Activated CD4-positive, alpha-beta T cell treated with anti-CD3 and anti-CD28 coated beads, Interleukin-2, amount 10 ng/mL, durations not matched to agents 7 days and 5 days (primary cell): ENCODE results near the gene PLK1. TPM values are rescaled to one million over a fixed set of nuclear protein-coding genes. Genes with fewer than 3 reads are reported as not detected.

Experiments
- CTCF ChIA-PET: fragments of 350-600 bp; sonication (Branson Sonifier 250); formaldehyde crosslinking; loops from one replicate; lab custom pipeline; 2021; ENCODE audit warnings: antibody characterized with exemption; lab: Charles Lee
- POLR2A ChIA-PET: fragments of 350-600 bp; sonication (Branson Sonifier 250); formaldehyde crosslinking; loops from one replicate; lab custom pipeline; 2021; ENCODE audit warnings: antibody characterized with exemption; lab: Charles Lee
- DNase-seq: peaks from one replicate; pipeline ENCODE4 v3.0.0-alpha.2; 2020
- H3K27ac Mint-ChIP-seq: one replicate; pipeline ENCODE4 v1.8.0; 2021; ENCODE audit warnings: mild to moderate bottlenecking, moderate library complexity, mixed read lengths
- H3K27me3 Mint-ChIP-seq: one replicate; pipeline ENCODE4 v1.8.0; 2021; ENCODE audit warnings: mixed read lengths
- H3K36me3 Mint-ChIP-seq: one replicate; pipeline ENCODE4 v1.8.0; 2021; ENCODE audit warnings: low read depth, mixed read lengths
- H3K4me1 Mint-ChIP-seq: one replicate; pipeline ENCODE4 v1.8.0; 2021; ENCODE audit warnings: mixed read lengths
- H3K4me3 Mint-ChIP-seq: one replicate; pipeline ENCODE4 v1.8.0; 2021; ENCODE audit warnings: mild to moderate bottlenecking, moderate library complexity, mixed read lengths
- H3K9me3 Mint-ChIP-seq: one replicate; pipeline ENCODE4 v1.8.0; 2021; ENCODE audit warnings: mixed read lengths
- total RNA-seq, 2 experiments: library from RNA; stranded (reverse); gene quantifications; one replicate each; pipeline ENCODE4 v1.2.3, GENCODE V29; 2021

PLK1 gene
- total RNA-seq, 2 experiments from 2014 or later = 121 to 134 TPM

DNA sequence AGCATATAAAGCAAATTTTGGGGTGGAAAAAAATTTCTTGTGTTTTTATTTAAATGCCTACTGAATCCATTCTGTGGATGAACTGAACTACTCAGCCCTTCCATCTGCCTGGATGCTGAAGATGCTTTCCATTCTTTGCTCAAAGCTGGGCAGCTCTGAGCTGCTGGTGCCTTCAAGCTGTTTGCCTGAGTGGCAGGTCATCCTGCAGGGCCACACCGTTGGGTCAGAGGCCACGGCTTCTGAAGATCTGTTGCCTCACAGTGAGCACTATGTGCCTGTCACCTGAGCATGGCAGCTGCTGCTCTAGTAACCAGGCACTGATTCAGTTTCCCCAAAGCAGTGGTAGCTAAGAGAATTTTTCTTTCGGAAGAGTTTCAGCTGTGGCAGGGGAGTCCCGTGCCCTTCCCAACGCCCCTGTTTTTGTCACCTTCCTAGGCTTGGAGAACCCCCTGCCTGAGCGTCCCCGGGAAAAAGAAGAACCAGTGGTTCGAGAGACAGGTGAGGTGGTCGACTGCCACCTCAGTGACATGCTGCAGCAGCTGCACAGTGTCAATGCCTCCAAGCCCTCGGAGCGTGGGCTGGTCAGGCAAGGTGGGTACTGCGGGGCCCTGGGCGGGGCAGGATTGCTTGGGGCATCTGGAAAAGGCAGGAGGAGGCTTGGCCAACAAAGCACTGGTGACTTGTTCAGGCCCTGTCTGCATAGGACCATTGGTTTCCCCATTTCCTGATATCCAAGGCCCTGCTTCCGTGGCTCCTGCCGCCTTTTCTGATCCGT is 8.5 kb downstream of the PLK1 start:
- CTCF ChIA-PET = interaction anchor here (0.5 to 0.6 kb wide), 2 partner anchors 43 to 115 kb away, joined by 3 to 5 read pairs; no protein-coding TSS in a partner anchor

DNA sequence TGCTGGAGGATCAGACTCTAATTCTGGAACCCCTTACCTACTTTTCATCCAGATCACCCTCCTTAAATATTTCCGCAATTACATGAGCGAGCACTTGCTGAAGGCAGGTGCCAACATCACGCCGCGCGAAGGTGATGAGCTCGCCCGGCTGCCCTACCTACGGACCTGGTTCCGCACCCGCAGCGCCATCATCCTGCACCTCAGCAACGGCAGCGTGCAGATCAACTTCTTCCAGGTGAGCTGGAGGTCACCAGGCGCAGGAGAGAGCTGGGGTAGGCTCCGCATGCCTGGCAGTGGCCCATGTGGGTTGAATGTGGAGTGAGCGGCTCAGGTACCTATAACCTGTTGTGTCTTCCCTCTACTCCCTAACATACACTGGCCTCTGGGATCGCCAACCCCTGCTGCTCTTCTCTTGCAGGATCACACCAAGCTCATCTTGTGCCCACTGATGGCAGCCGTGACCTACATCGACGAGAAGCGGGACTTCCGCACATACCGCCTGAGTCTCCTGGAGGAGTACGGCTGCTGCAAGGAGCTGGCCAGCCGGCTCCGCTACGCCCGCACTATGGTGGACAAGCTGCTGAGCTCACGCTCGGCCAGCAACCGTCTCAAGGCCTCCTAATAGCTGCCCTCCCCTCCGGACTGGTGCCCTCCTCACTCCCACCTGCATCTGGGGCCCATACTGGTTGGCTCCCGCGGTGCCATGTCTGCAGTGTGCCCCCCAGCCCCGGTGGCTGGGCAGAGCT is 10.9 kb downstream of the PLK1 start:
- H3K36me3 Mint-ChIP-seq = peaks cover 52% of the 10 kb centered on the region
- no peak overlapping the region for H3K4me3 Mint-ChIP-seq
- no peaks in the 10 kb centered on the region for H3K27me3 Mint-ChIP-seq
- DNase-seq = no peak
- peaks cover 5% of the 10 kb centered on the region for H3K4me1 Mint-ChIP-seq
- no peak overlapping the region for H3K27ac Mint-ChIP-seq
- CTCF ChIA-PET = interaction anchor here (0.6 to 1.0 kb wide), 2 partner anchors 10 to 11 kb away, joined by 3 to 4 read pairs; no protein-coding TSS in a partner anchor
- no peaks in the 10 kb centered on the region for H3K9me3 Mint-ChIP-seq
- POLR2A ChIA-PET = no interaction called here

More for the DNA sequence above, 8.5 kb downstream of the PLK1 start:
- no peaks in the 10 kb centered on the region for H3K27me3 Mint-ChIP-seq
- H3K9me3 Mint-ChIP-seq = no peaks in the 10 kb centered on the region
- DNase-seq = no peak
- peaks cover 68% of the 10 kb centered on the region for H3K36me3 Mint-ChIP-seq
- no peak overlapping the region for H3K4me3 Mint-ChIP-seq
- H3K27ac Mint-ChIP-seq = no peak overlapping the region
- H3K4me1 Mint-ChIP-seq = peaks cover 13% of the 10 kb centered on the region
- POLR2A ChIA-PET = no interaction called here

DNA sequence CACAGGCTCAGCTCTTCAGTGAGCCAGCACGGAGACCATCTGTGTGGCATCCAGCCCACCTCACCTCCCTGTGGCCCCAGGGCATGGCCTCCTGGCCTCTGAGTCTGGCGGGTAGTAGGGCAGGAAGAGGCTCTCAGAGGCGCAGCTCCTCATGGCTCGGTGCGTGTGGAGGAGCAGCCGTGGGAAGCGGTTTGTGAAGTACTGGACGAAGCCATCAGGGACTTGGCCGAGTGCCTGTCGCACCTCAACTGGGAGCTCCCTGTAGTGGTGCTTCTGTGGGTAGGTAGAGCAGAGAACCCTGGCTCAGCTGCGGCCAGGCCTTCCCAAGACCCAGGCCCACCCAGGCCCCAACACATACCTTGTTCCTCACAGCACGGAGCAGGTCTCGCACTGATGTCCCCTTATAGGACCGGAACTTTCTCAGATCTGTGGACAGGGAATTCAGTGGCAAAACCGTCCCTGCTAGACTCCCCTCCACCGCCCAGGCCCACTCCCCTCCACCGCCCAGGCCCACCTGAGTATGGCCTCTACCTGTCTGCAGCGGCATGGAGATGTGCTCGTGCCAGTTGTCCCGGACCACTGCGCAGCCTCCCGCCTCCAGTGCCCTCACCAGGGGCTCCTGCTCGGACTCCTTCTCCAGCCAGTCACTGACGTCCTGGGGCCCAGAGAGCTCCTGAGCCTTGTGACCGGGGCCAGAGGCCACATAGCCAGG is 12.2 kb downstream of the PLK1 start:
- Mint-ChIP-seq H3K4me3 (no peak overlapping the region), H3K9me3 (no peaks in the 10 kb centered on the region), H3K27me3 (no peaks in the 10 kb centered on the region), H3K36me3 (peaks cover 45% of the 10 kb centered on the region), H3K27ac (no peak overlapping the region), H3K4me1 (peaks cover 9% of the 10 kb centered on the region)
- ChIA-PET POLR2A (interaction anchor here (0.5 kb wide), 1 partner anchor 181 kb away, joined by 3 read pairs; the partner anchor contains the start of gene GGA2), CTCF (interaction anchor here (0.5 to 1.0 kb wide), 2 partner anchors 10 to 921 kb away, joined by 3 to 5 read pairs; no protein-coding TSS in a partner anchor)
- DNase-seq = no peak

DNA sequence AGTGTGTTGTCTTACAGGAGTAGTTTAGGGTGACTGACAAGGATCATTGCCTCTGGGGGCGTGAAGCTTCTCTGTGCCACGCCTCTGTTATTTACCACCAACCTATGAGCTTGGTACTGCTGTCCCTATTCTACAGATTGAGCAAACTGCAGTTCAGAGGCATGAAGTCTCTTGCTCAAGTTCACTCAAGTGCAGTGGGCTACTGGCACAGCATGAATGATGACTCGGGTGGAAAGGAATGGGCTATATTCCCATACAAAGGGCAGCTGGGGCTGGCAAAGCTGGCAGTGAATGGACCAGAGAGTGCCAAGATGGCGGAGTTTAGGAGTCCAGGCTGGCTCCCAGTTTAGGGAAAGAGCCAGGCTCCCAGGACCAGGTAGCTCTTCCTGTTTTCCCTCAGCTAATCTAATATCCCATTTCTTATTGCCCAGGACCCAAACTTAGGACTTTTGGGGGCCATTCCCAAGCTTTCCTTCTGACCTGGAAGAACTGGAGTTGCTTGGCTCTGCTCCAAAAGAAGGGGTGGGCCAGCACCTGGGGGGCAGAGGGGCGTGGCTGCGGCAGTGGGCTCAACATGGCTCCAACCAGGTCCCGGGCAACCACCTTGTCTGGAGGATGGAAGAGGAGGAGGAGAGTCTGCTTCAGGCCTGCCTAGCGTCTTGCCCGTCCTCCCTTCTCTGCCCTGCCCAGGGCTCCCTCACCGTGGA is 12.9 kb downstream of the PLK1 start:
- ChIA-PET CTCF (interaction anchor here (0.5 to 1.0 kb wide), 2 partner anchors 9 to 921 kb away, joined by 3 to 5 read pairs; no protein-coding TSS in a partner anchor), POLR2A (no interaction called here)
- Mint-ChIP-seq H3K27ac (no peak overlapping the region), H3K4me3 (no peak overlapping the region), H3K9me3 (no peaks in the 10 kb centered on the region), H3K4me1 (peaks cover 9% of the 10 kb centered on the region), H3K36me3 (peaks cover 44% of the 10 kb centered on the region), H3K27me3 (peaks cover 3% of the 10 kb centered on the region)
- no peak for DNase-seq

DNA sequence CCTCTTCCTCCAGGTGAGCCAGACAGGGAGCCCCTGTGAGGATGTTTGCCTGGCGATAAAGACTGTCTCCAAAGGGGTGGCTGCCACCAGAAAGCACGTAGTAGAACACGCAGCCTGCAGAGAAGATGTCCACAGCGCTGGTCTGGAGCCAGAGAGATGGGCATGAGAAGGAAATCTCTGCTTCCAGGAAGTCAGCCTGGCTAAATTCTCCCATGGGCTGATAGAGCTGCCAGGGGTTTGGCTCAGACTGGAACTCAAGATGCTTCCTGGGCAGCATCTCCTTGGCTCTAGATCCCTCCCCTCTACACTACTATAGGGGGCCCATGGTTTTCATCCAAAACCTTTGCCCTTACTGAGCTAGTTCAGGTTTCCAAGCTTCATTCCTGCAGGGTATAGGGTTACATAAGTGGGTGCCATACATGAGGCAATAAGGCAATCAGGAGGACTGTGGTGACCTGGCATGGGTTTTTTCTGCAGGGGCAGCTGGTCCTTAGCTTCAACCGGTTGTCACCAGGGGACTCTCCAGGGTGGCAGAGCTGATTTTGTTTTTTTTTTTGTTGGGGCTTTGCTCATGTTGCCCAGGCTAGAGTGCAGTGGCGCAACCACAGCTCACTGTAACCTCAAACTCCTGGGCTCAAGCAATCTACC is 13.6 kb downstream of the PLK1 start:
- H3K4me1 Mint-ChIP-seq = peaks cover 9% of the 10 kb centered on the region
- H3K9me3 Mint-ChIP-seq = no peaks in the 10 kb centered on the region
- no peak for DNase-seq
- H3K27me3 Mint-ChIP-seq = peaks cover 3% of the 10 kb centered on the region
- H3K36me3 Mint-ChIP-seq = peaks cover 38% of the 10 kb centered on the region
- no peak overlapping the region for H3K4me3 Mint-ChIP-seq
- CTCF ChIA-PET = interaction anchor here (0.6 to 1.5 kb wide), 5 partner anchors 11 to 344 kb away, joined by 3 to 4 read pairs (median 3); no protein-coding TSS in a partner anchor
- no peak overlapping the region for H3K27ac Mint-ChIP-seq
- POLR2A ChIA-PET = interaction anchor here (0.6 kb wide), 1 partner anchor 183 kb away, joined by 8 read pairs; no protein-coding TSS in a partner anchor

DNA sequence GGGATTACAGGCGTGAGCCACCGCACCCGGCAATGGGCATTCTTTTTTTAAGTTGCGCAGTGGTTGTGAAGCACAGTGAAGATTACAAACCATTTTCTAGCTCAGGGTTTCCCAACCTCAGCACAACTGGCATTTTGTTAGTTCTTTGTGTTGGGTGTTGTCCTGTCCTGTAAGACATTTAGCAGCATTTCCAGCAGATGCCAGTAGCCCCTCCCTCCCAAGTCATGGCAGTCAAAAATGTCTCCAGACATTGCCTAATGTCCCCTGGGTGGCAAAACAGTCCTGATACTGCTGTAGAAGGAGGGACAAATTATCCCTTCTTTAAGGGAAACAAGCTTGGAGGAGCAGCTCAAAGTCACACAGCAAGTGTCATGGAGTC is 15.6 kb downstream of the PLK1 start:
- peaks cover 19% of the 10 kb centered on the region for H3K36me3 Mint-ChIP-seq
- H3K4me1 Mint-ChIP-seq = peaks cover 17% of the 10 kb centered on the region
- H3K27me3 Mint-ChIP-seq = peaks cover 3% of the 10 kb centered on the region
- CTCF ChIA-PET = interaction anchor here (0.8 to 1.3 kb wide), 3 partner anchors 8 to 133 kb away, joined by 3 to 4 read pairs (median 3); no protein-coding TSS in a partner anchor
- H3K27ac Mint-ChIP-seq = no peak overlapping the region
- no peaks in the 10 kb centered on the region for H3K9me3 Mint-ChIP-seq
- H3K4me3 Mint-ChIP-seq = no peak overlapping the region
- POLR2A ChIA-PET = no interaction called here
- DNase-seq = no peak

DNA sequence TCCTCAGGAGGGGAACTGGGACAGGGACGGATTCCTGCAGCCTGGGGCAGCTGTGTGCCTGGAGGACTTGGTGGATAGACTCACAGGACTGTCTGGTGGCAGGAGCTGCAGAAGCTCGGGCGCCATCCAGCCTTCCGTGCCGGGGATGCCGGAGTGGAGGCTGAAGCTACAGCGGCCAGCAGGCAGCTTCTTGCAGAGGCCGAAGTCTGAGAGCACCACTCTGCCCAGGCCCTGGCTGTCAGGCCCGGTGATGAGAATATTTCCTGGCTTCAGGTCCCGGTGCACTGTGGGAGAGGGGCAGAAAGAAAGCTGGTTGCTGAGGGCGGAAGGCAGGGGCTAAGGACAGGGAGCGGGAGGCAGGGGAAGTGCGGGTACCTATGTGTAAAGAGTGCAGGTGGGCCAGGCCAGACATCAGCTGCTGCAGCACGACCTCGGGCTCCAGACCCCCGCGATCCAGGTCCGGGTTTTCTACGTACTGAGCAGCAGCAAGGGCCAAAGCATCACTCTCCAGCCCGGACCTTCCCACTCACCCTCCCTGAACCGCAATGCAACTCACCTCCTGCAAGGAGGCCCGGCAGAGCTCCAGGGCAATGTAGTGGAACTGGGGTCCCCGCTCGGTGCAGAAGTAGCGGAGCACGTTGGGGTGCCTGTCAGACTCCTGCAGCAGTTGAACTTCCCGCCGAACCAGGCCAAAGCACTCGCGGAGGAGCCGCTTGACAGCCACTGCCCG is 16.1 kb downstream of the PLK1 start:
- peaks cover 3% of the 10 kb centered on the region for H3K27me3 Mint-ChIP-seq
- peaks cover 14% of the 10 kb centered on the region for H3K36me3 Mint-ChIP-seq
- DNase-seq = no peak
- no peaks in the 10 kb centered on the region for H3K9me3 Mint-ChIP-seq
- POLR2A ChIA-PET = no interaction called here
- H3K4me1 Mint-ChIP-seq = peaks cover 17% of the 10 kb centered on the region
- CTCF ChIA-PET = interaction anchor here (0.8 kb wide), 2 partner anchors 15 to 134 kb away, joined by 3 to 4 read pairs; no protein-coding TSS in a partner anchor
- no peak overlapping the region for H3K27ac Mint-ChIP-seq
- H3K4me3 Mint-ChIP-seq = no peak overlapping the region

DNA sequence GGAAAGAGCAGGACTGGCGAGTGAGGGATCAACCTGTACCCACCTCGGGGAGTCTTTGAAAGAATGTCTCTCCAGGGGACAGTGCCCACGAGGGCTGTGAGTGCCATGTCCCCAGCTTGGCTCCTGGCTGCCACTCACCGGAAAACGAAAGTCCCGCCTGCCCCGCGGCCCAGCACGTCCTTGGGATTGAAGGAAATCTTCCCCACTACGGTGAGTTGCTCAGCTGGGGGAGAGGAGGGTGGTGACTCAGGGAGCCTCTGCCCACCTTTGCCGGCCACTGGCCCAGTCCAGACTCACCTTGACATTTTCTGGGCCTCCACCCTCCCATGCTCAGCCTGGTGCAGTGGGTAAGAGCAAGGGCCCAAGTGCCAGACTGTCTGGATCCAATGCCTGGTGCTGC is 17.1 kb downstream of the PLK1 start:
- H3K27me3 Mint-ChIP-seq = peaks cover 3% of the 10 kb centered on the region
- ChIA-PET POLR2A (interaction anchor here (0.5 kb wide), 1 partner anchor 53 kb away, joined by 3 read pairs; no protein-coding TSS in a partner anchor), CTCF (no interaction called here)
- H3K4me1 Mint-ChIP-seq = peaks cover 17% of the 10 kb centered on the region
- no peak overlapping the region for H3K4me3 Mint-ChIP-seq
- peak overlapping the region; percentile 63 for H3K27ac Mint-ChIP-seq
- peaks cover 6% of the 10 kb centered on the region for H3K36me3 Mint-ChIP-seq
- no peak for DNase-seq
- no peaks in the 10 kb centered on the region for H3K9me3 Mint-ChIP-seq

DNA sequence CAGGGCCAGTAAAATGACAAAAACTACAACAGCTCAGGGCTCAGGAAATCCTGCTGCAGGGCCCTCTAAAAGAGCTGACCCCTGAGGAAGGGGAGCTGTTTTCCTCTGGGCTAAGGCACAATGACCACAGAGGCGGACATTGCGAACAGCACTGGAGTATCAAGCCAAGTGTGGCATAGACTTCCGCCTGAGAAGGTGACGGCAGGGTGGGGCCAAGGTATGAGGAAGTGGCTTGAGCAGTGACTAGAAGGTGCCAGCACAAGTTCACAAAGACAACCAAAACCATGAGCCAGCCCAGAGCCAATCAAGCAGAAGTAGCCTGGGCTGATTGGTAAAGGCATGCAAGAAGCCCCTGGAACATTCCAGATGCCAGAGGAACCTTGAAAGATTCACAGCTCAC is 20.4 kb downstream of the PLK1 start:
- CTCF ChIA-PET = interaction anchor here (1.2 to 1.4 kb wide), 2 partner anchors 15 to 31 kb away, joined by 3 read pairs; no protein-coding TSS in a partner anchor
- Mint-ChIP-seq H3K36me3 (no peaks in the 10 kb centered on the region), H3K9me3 (peaks cover 7% of the 10 kb centered on the region), H3K4me1 (peaks cover 17% of the 10 kb centered on the region), H3K4me3 (no peak overlapping the region), H3K27me3 (peaks cover 13% of the 10 kb centered on the region), H3K27ac (peak overlapping the region; percentile 46)
- peak; percentile 19 for DNase-seq
- POLR2A ChIA-PET = no interaction called here

DNA sequence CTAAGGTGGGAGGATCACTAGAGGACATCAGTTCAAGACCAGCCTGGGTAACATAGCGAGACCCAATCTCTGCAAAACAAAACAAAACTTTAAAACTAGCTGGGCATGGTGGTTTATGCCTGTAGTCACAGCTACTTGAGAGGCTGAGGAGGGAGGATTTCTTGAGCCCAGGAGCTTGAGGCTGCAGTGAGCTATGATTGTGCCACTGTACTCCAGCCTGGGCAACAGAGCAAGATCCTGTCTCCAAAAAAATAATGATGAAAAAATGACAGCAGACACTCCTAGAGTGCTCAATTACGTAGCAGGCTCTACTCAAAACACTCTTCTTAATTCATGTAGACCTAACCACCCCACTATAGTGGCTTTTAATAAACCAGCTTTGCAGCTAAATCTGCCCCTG is 21.4 kb downstream of the PLK1 start:
- Mint-ChIP-seq H3K27ac (no peak overlapping the region), H3K4me1 (peaks cover 8% of the 10 kb centered on the region), H3K36me3 (no peaks in the 10 kb centered on the region), H3K4me3 (no peak overlapping the region), H3K9me3 (peaks cover 7% of the 10 kb centered on the region), H3K27me3 (peaks cover 13% of the 10 kb centered on the region)
- POLR2A ChIA-PET = no interaction called here
- CTCF ChIA-PET = interaction anchor here (1.6 to 1.8 kb wide), 2 partner anchors 9 to 10 kb away, joined by 4 to 5 read pairs; no protein-coding TSS in a partner anchor
- no peak for DNase-seq

DNA sequence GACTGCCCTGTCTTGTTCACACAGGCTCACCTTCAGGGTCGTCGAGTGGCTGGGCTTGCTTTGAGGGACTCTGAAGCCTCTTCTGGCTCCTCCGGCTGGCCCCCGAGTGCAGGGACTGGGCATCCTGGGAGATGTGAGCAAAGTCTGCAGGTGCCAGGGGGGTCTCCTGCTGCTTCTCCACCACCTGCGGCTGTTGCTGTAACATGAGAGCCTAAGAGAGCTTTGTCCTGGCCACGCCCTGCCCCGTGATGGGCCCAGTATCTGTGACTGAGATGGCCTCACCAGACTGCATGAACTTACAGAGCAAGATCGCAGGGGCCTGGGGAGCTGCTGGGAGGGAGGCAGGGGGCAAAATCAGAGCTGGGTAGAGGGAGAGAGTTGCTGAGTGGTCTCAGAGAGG is 21.8 kb downstream of the PLK1 start:
- H3K4me3 Mint-ChIP-seq = no peak overlapping the region
- H3K9me3 Mint-ChIP-seq = peaks cover 7% of the 10 kb centered on the region
- ChIA-PET CTCF (interaction anchor here (0.5 to 1.8 kb wide), 3 partner anchors 9 to 17 kb away, joined by 3 to 5 read pairs (median 4); no protein-coding TSS in a partner anchor), POLR2A (no interaction called here)
- H3K27ac Mint-ChIP-seq = no peak overlapping the region
- H3K27me3 Mint-ChIP-seq = peaks cover 13% of the 10 kb centered on the region
- no peaks in the 10 kb centered on the region for H3K36me3 Mint-ChIP-seq
- DNase-seq = no peak
- peaks cover 8% of the 10 kb centered on the region for H3K4me1 Mint-ChIP-seq
